ENCODE measurements around the gene GJA3.
"Not testable (repeated sequence)": the region's sequence is repeated elsewhere in the genome, so short reads cannot be mapped to it uniquely, and the experiment has no call there.

GJA3 gene

DNA sequence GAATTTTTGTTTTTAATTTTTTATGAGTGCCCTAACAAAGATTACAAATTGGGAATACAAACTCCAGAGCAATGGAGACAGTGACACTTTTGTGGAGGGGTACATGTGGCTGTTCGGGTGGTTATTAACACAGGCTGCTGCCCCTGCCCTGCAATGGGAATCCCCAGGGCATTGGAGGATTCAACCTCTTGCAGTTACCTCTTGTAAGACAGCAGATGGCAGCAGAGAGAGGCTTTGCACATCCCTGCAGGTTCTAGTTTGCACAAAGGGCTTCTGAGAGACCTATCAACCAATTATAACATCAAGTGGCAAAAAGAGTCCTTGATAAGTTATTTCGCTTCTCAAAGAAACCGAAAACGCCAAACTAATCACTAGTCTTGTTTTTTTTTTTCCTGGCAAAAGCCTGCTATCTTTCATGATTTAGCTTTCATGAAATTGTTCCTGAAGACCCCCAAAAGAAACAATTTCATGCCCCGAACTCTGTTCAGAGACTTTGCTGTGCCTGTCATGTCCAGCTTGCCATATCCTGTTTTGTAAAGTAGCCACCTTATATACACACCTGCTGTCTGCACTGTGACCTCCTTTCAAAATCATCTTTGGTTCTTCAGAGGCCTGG lies 21.5 kb upstream of the GJA3 start:
- DNase-seq (ENCODE audit: low read depth), result no peak

DNA sequence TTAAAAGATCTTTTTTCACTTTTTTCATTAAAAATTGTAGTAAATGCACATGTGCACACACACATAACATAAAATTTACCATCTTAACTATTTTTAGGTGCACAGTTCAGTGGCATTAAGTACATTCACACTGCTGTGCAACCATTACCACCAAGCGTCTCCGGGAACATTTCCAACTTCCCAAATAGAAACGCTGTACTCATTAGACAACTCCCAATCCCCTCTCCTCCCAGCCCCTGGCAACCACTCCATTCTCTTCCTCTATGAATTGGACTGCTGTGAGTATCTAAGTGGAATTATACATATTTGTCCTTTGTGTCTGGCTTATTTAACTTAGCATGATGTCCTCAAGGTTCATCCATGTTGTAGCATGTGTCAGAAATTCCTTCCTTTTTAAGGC lies 20.3 kb upstream of the GJA3 start:
- no peak for DNase-seq (ENCODE audit: low read depth)

GRCh38 chr13:20178156-20178555 lies 17.3 kb upstream of the GJA3 start:
- no peak for DNase-seq (ENCODE audit: low read depth)

- DNase-seq (ENCODE audit: low read depth), result no peak
Observed at GRCh38 chr13:20177049-20177831, 16.4 kb upstream of the GJA3 start.

DNA sequence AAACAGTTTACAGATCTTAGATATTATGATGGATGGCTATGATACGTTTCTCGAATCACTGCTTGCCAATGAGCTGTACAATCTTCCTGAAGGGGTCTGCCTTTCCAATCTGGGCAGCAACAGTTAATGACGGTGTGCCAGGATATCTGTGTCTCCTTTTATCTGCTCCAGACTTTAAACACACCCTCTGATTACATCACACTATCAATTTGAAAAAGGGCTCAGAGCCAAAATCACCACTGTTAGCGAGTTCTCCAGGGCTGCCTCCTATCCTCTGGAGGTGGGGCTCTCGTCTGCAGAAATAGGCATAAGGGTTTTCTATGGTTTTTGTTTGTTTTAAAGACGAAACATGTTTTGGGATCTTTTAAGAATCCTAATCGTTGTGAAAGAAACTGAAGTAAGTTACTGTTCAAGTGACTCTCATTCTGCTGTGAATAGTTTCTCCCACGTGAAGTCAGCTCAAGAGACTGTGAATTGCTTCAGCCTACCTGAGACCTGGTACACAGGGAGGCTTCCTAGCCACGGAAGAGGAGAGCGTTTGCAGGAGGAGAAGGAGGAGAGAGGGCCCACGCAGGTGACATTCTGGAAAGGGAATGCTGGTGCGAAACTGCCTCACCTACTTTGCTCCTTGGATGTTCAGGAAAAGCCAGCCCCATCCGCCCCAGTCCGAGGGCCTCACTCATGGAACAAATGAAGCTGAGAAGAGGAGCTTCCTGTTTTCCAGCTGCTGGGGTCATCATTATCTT lies 15.2 kb upstream of the GJA3 start:
- DNase-seq (ENCODE audit: low read depth), result no peak

GRCh38 chr13:20175406-20175794 lies 14.5 kb upstream of the GJA3 start:
- DNase-seq (ENCODE audit: low read depth), result no peak

DNA sequence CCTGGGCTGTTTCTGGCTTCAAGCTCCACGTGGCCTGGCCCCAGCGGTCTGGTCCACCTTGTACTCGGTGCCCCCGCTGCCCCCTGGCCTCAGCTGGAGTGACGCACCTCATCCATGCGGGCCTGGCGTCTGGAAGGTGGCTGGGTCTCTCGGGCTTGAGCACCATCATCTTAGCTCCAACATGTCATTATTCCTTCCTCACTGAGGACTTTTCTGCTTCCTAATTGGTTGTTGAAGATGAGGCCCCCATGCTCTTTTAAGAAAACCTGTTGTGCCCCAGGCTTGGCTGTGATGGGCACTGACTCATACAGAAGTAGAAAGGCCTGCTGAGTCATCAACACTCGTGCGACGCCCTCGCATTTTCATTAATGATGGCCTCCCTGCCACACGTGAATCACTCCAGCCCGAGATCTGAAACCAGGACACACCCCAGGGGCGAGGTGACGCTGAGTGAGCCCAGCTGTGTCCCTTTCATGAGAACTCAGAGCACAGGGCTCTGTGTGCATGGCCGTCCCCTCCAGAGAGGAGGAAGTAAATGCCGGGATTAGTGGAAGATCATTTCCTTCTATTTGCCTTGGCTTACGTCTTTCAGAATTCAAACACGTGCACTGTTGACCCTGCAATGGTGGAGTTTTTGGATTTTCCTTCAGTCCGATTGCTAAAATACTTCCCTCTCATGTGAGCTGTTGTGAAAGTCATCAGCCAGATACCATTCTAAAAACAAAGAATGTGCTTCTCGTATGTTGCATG lies 14.0 kb upstream of the GJA3 start:
- DNase-seq (ENCODE audit: low read depth), result peak; percentile 42

GRCh38 chr13:20173116-20173746 lies 12.4 kb upstream of the GJA3 start:
- no peak for DNase-seq (ENCODE audit: low read depth)

DNA sequence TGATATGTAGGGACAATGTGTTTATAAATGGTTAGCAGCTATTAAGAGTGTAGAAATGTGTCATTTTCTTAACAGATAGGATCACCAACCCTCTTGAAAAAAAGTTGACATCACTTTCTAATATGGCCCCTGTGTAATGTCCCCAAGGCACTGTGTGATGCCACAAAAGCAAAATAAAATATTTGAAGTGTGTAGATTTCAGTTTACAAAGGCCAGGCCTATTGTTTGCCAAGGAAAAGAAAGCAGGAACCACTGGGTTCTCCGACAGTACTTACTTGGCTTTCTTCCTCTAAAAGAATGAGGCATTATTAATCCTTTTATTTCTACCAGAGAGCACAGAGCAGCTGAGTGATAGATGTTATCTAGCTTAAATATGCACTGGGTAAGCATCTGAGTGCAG lies 10.5 kb upstream of the GJA3 start:
- no peak for DNase-seq (ENCODE audit: low read depth)

- DNase-seq (ENCODE audit: low read depth), result no peak
Observed at GRCh38 chr13:20170921-20171320, 10.1 kb upstream of the GJA3 start.

DNA sequence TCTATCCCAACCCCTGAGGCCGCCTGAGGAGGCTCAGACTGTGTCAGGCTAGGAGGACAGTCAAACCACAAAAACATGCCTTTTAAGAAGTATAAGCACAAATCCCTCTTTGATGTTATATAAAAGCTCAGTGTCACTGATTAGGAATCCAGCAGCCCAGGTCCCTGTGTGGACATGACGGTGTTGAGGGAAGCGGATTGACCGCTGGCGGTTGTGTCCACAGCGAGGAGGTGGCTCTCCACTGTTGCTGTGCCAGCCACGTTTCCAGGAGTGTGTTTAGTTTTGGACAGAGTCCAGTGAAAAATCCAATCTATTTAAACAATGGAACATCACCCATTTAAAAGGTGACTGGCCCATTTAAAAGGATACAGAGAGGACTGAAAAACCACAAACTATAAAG lies 7.5 kb upstream of the GJA3 start:
- no peak for DNase-seq (ENCODE audit: low read depth)

DNA sequence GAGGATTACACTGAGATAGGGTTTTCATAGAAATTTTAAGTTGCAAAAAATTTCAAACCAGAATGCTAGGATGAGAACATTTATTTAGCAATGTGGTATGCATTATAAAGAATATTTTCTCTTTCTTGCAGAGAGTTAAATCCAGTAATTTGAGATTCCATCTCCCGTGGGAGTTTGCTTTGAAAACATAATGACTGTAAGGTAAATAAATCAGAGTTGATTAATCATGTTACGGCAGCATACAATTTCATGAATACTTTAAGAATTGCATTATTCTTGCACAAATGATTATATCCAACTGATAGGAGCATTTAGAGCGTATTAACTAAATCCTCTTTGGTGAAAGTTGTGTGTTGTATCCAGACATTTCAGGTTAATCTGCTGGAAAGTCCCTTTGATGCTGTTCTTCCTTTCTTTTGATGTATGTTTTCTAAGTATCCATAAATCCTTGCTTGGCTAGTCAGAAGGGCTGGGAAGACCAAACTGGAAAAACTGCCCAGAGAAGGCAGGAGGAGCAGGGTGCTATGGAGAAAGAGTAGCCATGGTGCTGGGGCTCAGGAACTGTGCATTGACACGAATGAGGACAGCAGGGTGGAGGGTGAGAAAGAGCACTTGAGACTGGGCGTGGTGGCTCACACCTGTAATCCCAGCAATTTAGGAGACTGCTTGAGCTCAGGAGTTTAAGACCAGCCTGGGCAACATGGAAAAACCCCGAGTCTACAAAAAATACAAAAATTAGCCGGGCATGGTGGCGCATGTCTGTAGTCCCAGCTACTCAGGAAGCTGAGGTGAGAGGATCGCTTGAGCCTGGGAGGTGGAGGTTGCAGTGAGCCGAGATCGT lies 4.8 kb upstream of the GJA3 start:
- no peak for DNase-seq (ENCODE audit: low read depth)

DNA sequence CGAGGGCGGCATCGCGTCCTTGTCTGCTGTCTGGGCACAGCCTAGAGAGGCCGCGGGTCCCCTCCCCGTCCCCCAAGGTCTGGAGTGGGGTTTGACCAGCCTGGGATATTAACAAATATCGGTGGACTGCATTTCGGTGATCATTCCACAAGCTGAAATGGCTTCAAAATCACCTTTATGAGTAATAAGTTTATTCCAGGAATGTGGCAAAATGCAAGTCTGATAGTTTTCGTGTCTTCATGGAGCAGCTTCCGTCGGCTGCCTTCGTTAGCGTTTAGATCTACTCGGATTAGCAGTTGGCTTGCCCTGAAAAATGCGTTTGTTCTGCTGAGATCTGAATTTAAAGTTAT lies 1.1 kb upstream of the GJA3 start:
- DNase-seq (ENCODE audit: low read depth), result no peak

GRCh38 chr13:20161275-20161950 lies 561 bp upstream of the GJA3 start:
- DNase-seq (ENCODE audit: low read depth), result peak; percentile 41

- no peak for DNase-seq (ENCODE audit: low read depth)
Observed at GRCh38 chr13:20159646-20160305, 1.1 kb downstream of the GJA3 start.

- no peak for DNase-seq (ENCODE audit: low read depth)
Observed at GRCh38 chr13:20157151-20157796, 3.6 kb downstream of the GJA3 start.

GRCh38 chr13:20156702-20157101 lies 4.2 kb downstream of the GJA3 start:
- DNase-seq (ENCODE audit: low read depth), result no peak

- not testable (repeated sequence) for DNase-seq (ENCODE audit: low read depth)
Observed at GRCh38 chr13:20153290-20153689, 7.6 kb downstream of the GJA3 start.

DNA sequence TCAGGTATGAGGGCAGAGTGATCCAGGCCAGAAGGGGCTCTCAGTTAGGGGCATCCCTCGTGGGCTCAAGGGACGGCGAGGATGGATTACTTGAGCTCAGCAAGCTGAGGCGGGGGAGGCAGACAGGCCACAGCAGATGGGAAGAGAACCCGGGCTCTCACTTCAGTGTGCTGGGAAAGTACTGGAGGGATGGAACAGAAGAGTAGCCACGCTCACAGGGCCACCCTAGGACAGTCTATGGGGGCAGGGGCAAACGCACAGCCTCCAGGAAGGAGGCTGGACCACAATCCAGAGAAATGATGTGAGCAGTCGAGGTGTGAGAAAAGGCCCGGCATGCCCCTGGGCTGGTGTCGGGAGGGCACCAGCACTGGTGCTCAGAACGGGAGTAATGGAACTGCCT lies 9.2 kb downstream of the GJA3 start:
- no peak for DNase-seq (ENCODE audit: low read depth)

- DNase-seq (ENCODE audit: low read depth), result no peak
Observed at GRCh38 chr13:20151016-20151415, 9.8 kb downstream of the GJA3 start.
